Left lung (tissue), 10 donors: ENCODE data around the gene VRTN. TPM values are rescaled to one million over a fixed set of nuclear protein-coding genes. Genes with fewer than 3 reads are reported as not detected.

ENCODE experiments used
- ATAC-seq: fragments of 200-7000 bp; cut with Tn5 transposase; one replicate; pipeline ENCODE4 v1.9.1; 2020; ENCODE audit warnings: moderate library complexity
- DNase-seq, 4 donors: peaks; one replicate each; pipeline ENCODE4 v3.0.0-alpha.2; 2013 to 2020
- H3K27ac ChIP-seq, 2 donors: fragments of 200-600 bp; sonication (generic) in 1 of 2; one replicate each; pipeline versions ENCODE4 v1.5.0 to v1.8.0; 2020 to 2021
- H3K27me3 ChIP-seq, 2 donors: fragments of 200-600 bp; sonication (generic) in 1 of 2; one replicate each; pipeline versions ENCODE4 v1.5.0 to v1.8.0; 2020 to 2021
- H3K36me3 ChIP-seq, 2 donors: fragments of 200-600 bp; sonication (generic) in 1 of 2; one replicate each; pipeline versions ENCODE4 v1.5.0 to v1.8.0; 2020 to 2021
- H3K4me1 ChIP-seq, 2 donors: fragments of 200-600 bp; one replicate each; pipeline ENCODE4 v1.8.0; 2021
- H3K4me3 ChIP-seq, 2 donors: fragments of 200-600 bp; sonication (generic) in 1 of 2; one replicate each; pipeline versions ENCODE4 v1.5.0 to v1.8.0; 2020 to 2021; ENCODE audit warnings: mild to moderate bottlenecking in 1 of 2
- H3K9me3 ChIP-seq, 2 donors: fragments of 200-600 bp; sonication (generic) in 1 of 2; one replicate each; pipeline versions ENCODE4 v1.5.0 to v1.8.0; 2020 to 2021
- intact Hi-C, 2 donors: fragments of 100-400 bp; cut with DNase I; formaldehyde crosslinking; loops; one replicate each; pipeline versions ENCODE4 v1.11.2 to v1.14.2; 2022
- polyA plus RNA-seq, 6 donors: library from polyadenylated mRNA; unstranded; fragments of 120-200 nt; gene quantifications; one replicate each; pipeline ENCODE4 v1.2.1, GENCODE V29; 2013; ENCODE audit not compliant: insufficient read length in 6 of 6
- total RNA-seq, 2 donors: library from RNA; stranded (reverse); fragmentation: NEBNext Ultra II Directional; extraction: Animal tissue kit (Norgen Biotek cat#: 25700); gene quantifications; one replicate each; pipeline ENCODE4 v1.2.1, GENCODE V29; 2021
- TF ChIP-seq, protein P1 (sequence below), 2 donors: fragments of 200-600 bp; sonication (generic) in 1 of 2; IDR thresholded peaks; one replicate each; pipeline versions ENCODE4 v1.5.0 to v1.8.0; 2021; ENCODE audit warnings: antibody characterized with exemption in 2 of 2
- donor health status: DM: no; HTN: yes; CAD: no.
- donor health status: DM: no; HTN: no; CAD: no.

Gene VRTN
- total and polyA plus RNA-seq, 8 donors: 0.04 TPM; not detected in 7

DNA sequence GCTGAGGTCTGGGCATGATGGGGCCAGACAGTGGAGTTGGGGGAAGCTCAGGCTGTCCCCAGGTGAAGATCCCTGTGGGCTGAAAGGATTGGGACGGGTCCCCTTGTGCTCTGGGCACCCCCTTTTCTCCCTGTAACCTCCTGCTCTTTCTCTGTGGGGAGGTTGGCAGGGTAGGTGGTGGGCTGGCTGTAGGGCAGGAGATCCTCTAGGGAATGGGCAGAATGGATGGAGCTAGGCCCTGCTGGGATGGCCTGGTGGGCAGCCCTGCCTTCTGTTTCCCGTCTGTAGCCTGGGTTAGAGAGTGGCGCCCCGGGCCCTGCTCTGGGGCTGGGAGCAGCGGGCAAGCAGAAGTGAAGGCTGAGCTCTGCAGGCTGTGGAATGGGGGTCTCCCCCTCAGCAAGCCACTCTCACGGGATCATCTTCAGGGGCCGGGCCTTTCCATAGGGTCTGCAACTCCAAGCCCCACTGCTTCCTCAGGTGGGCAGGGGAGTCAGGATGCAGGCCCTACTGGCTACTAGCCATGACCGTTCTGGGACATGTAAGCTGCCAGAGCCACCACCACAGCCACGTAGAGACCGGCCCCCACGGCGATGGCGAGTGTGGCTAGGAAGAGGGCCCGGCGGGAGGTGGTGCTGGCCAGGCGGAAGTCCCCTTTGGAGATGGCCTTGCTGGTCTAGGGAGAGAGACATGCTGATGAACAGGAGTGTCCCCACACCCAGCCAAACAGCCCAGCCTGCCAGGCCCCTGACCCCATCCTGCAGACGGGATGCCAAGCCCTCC, 58.9 kb downstream of the VRTN start:
- ATAC-seq: no peak
- intact Hi-C loops: no loop called here
- no peaks in the 10 kb centered on the region for H3K36me3 ChIP-seq
- no peaks in the 10 kb centered on the region for H3K27me3 ChIP-seq
- no peaks in the 10 kb centered on the region for H3K9me3 ChIP-seq
- H3K4me1 ChIP-seq: peaks cover 2 to 10% of the 10 kb centered on the region in 2 donors
- no peak overlapping the region for H3K4me3 ChIP-seq
- no peak for DNase-seq
- H3K27ac ChIP-seq: no peak overlapping the region
- TF ChIP-seq, protein P1, sequence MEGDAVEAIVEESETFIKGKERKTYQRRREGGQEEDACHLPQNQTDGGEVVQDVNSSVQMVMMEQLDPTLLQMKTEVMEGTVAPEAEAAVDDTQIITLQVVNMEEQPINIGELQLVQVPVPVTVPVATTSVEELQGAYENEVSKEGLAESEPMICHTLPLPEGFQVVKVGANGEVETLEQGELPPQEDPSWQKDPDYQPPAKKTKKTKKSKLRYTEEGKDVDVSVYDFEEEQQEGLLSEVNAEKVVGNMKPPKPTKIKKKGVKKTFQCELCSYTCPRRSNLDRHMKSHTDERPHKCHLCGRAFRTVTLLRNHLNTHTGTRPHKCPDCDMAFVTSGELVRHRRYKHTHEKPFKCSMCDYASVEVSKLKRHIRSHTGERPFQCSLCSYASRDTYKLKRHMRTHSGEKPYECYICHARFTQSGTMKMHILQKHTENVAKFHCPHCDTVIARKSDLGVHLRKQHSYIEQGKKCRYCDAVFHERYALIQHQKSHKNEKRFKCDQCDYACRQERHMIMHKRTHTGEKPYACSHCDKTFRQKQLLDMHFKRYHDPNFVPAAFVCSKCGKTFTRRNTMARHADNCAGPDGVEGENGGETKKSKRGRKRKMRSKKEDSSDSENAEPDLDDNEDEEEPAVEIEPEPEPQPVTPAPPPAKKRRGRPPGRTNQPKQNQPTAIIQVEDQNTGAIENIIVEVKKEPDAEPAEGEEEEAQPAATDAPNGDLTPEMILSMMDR (IDR thresholded peaks at IDR 0.05): no peak

DNA sequence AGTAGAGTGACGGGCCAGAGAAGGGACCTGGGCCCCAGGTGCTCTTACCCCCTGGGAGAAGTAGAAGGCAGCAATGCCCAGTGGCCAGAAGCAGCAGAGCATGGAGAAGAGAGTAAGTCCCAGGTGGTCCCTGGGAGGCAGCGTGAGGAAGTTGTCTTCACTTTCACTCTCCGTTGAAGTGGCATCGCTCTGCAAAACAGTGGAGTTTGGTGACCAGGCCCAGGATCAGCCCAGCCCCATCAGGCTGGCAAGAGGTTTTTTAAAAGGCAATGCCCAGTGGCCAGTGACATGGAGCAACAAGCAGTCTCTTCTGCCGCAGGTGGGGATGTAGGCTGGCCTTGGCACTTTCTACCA, 59.5 kb downstream of the VRTN start:
- intact Hi-C loops: no loop called here
- H3K9me3 ChIP-seq: no peaks in the 10 kb centered on the region
- peaks cover 0 to 4% of the 10 kb centered on the region in 2 donors for H3K4me1 ChIP-seq
- no peak overlapping the region for H3K27ac ChIP-seq
- H3K4me3 ChIP-seq: no peak overlapping the region
- ATAC-seq: no peak
- H3K36me3 ChIP-seq: no peaks in the 10 kb centered on the region
- DNase-seq: no peak
- H3K27me3 ChIP-seq: no peaks in the 10 kb centered on the region
- TF ChIP-seq, protein P1 (IDR thresholded peaks at IDR 0.05): no peak

DNA sequence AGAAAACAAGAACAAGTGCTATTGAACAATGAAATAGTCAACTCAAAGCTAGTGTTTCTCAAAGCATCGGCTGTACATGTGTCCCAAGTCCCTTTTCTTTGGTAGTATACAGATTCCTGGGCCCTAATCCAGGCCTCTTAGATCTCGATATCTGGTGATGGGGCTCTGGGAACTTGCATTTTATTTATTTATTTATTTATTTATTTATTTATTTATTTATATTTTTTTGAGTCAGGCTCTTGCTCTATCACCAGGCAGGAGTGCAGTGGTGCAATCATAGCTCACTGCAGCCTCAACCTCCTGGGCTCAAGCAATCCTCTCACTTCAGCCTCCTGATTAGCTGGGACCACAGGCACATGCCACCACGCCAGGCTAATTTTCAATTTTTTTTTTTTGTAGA, 60.6 kb downstream of the VRTN start:
- TF ChIP-seq, protein P1 (IDR thresholded peaks at IDR 0.05): no peak
- Histone ChIP-seq H3K4me3 (no peak overlapping the region), H3K4me1 (no peaks in the 10 kb centered on the region), H3K27me3 (no peaks in the 10 kb centered on the region), H3K9me3 (no peaks in the 10 kb centered on the region), H3K36me3 (no peaks in the 10 kb centered on the region), H3K27ac (no peak overlapping the region)
- ATAC-seq (no peak), DNase-seq (no peak)
- intact Hi-C loops: no loop called here

- Histone ChIP-seq H3K4me3 (no peak overlapping the region), H3K27ac (no peak overlapping the region), H3K27me3 (no peaks in the 10 kb centered on the region), H3K9me3 (no peaks in the 10 kb centered on the region), H3K36me3 (no peaks in the 10 kb centered on the region), H3K4me1 (no peaks in the 10 kb centered on the region)
- TF ChIP-seq, protein P1 (IDR thresholded peaks at IDR 0.05): no peak
- DNase-seq (no peak), ATAC-seq (no peak)
- intact Hi-C loops: no loop called here
These were observed 61.2 kb downstream of the VRTN start for GRCh38 chr14:74409441-74409840.

Other genes with a start within 250 kb of the VRTN start
- not detected for gene VSX2, start 109.0 kb upstream of the VRTN start, total RNA-seq
- gene VSX2, start 109.0 kb upstream of the VRTN start, polyA plus RNA-seq: not detected
- gene ABCD4, start 45.5 kb upstream of the VRTN start, total RNA-seq: 10 to 100 TPM; 37.0 to 41.1 TPM
- 100 to 1,000 TPM; 105 to 136 (median 123) TPM for gene ABCD4, start 45.5 kb upstream of the VRTN start, polyA plus RNA-seq
- under 1 TPM; 0.39 to 0.87 TPM for gene SYNDIG1L, start 77.7 kb downstream of the VRTN start, total RNA-seq
- gene SYNDIG1L, start 77.7 kb downstream of the VRTN start, polyA plus RNA-seq: under 1 TPM; 0.37 to 0.83 (median 0.59) TPM
- 1,000 to 10,000 TPM in 1 of 2 donors, 100 to 1,000 TPM in 1; 967 to 1,413 TPM for gene NPC2, start 144.8 kb downstream of the VRTN start, total RNA-seq
- 1,000 to 10,000 TPM in 3 of 6 donors, 100 to 1,000 TPM in 3; 776 to 1,143 (median 968) TPM for gene NPC2, start 144.8 kb downstream of the VRTN start, polyA plus RNA-seq
- gene ISCA2, start 145.3 kb downstream of the VRTN start, total RNA-seq: 10 to 100 TPM; 22.7 to 27.7 TPM
- gene ISCA2, start 145.3 kb downstream of the VRTN start, polyA plus RNA-seq: 10 to 100 TPM; 29.4 to 35.2 (median 32.2) TPM